Panc1 (cell line): ENCODE data around the gene CA10. TPM values are rescaled to one million over a fixed set of nuclear protein-coding genes. Genes with fewer than 3 reads are reported as not detected.

Source experiments
- ATAC-seq: fragments of 200-7000 bp; cut with Tn5 transposase; 2 replicates; pipeline ENCODE4 v1.9.1; 2020; ENCODE audit warnings: mild to moderate bottlenecking, moderate library complexity
- BruUV-seq: library from RNA; stranded (reverse); fragments of 400-500 nt; replicated peaks from 2 replicates; lab custom pipeline; 2021; lab: Mats Ljungman, UMichigan
- CTCF ChIA-PET: fragments of 300-600 bp; sonication (Branson Sonifier 250); formaldehyde crosslinking; loops from one replicate; lab custom pipeline; 2022; ENCODE audit warnings: antibody characterized with exemption; lab: Charles Lee
- POLR2A ChIA-PET: fragments of 300-600 bp; sonication (Branson Sonifier 250); formaldehyde crosslinking; loops from one replicate; lab custom pipeline; 2022; ENCODE audit warnings: antibody characterized with exemption; lab: Charles Lee
- DNase-seq: peaks from one replicate; pipeline ENCODE4 v3.0.0-alpha.2; 2010; ENCODE audit warnings: low read depth, low spot score
- H3K27ac ChIP-seq: 2 replicates; pipeline ENCODE4 v1.5.1; 2011; ENCODE audit warnings: mild to moderate bottlenecking, low read length, inconsistent platforms
- H3K27me3 ChIP-seq: fragments of 200-500 bp; sonication (Bioruptor generic); 2 replicates; pipeline ENCODE4 v1.6.0; 2014; ENCODE audit warnings: low read length, inconsistent platforms; ENCODE audit not compliant: control insufficient read depth, insufficient read depth
- H3K36me3 ChIP-seq: fragments of 200-500 bp; sonication (Bioruptor generic); 2 replicates; pipeline ENCODE4 v1.5.1; 2014; ENCODE audit warnings: inconsistent platforms, mild to moderate bottlenecking, low read length, moderate library complexity; ENCODE audit not compliant: control insufficient read depth, insufficient read depth
- H3K4me1 ChIP-seq: 2 replicates; pipeline ENCODE4 v1.5.1; 2011; ENCODE audit warnings: inconsistent platforms, mild to moderate bottlenecking, low read length, moderate library complexity; ENCODE audit not compliant: control insufficient read depth, insufficient read depth
- H3K4me3 ChIP-seq, 2 experiments: 2 replicates each; pipeline ENCODE4 v1.5.1; 2011 to 2012; ENCODE audit warnings: low read depth in 2 of 2, low read length in 2 of 2, mild to moderate bottlenecking in 2 of 2, inconsistent platforms in 1 of 2, moderate library complexity in 1 of 2
- H3K9me3 ChIP-seq: fragments of 200-500 bp; sonication (Bioruptor generic); 2 replicates; pipeline ENCODE4 v1.5.1; 2014; ENCODE audit warnings: low read depth, mild to moderate bottlenecking, inconsistent platforms, low read length, moderate library complexity; ENCODE audit not compliant: control insufficient read depth, insufficient read depth
- CTCF ChIP-seq: fragments of 450-650 bp; IDR thresholded peaks from 2 replicates; pipeline ENCODE4 v1.5.1; 2017; ENCODE audit warnings: mild to moderate bottlenecking
- POLR2AphosphoS5 ChIP-seq: IDR thresholded peaks from 2 replicates; pipeline ENCODE4 v1.6.1; 2012; ENCODE audit warnings: mild to moderate bottlenecking, low read depth, low read length, moderate library complexity
- REST ChIP-seq, 2 experiments: IDR thresholded peaks; 2 replicates each; pipeline ENCODE4 v1.6.1; 2011 to 2012; ENCODE audit warnings: low read depth in 2 of 2, control low read depth in 1 of 2, low read length in 1 of 2, mild to moderate bottlenecking in 1 of 2, moderate library complexity in 1 of 2; ENCODE audit not compliant: insufficient read depth in 1 of 2
- SIN3A ChIP-seq: IDR thresholded peaks from 2 replicates; pipeline ENCODE4 v1.6.1; 2012; ENCODE audit warnings: low read depth, mild to moderate bottlenecking, low read length, moderate library complexity, borderline replicate concordance; ENCODE audit not compliant: insufficient read depth
- TCF7L2 ChIP-seq: IDR thresholded peaks from 2 replicates; pipeline ENCODE4 v1.6.1; 2011; ENCODE audit warnings: mild to moderate bottlenecking, low read depth, low read length, inconsistent platforms
- in situ Hi-C: cut with HindIII; loops from 2 replicates; pipeline ENCODE4 v1.10.0; 2016; ENCODE audit warnings: low sequenced_read_pairs, low pct_unique_long_range_greater_than_20kb
- intact Hi-C: fragments of 100-400 bp; cut with micrococcal nuclease; formaldehyde crosslinking; loops from one replicate; pipeline ENCODE4 v1.10.0; 2022; ENCODE audit not compliant: unreplicated experiment
- total RNA-seq: library from RNA; stranded (reverse); gene quantifications from one replicate; pipeline ENCODE4 v1.2.1, GENCODE V29; 2021; ENCODE audit not compliant: unreplicated experiment

Gene CA10
- total RNA-seq, 1 experiment from 2014 or later, result not detected

- H3K4me3 ChIP-seq, result no peak overlapping the region
- no peak overlapping the region for H3K27ac ChIP-seq
- ATAC-seq, result no peak
- intact Hi-C loops (no loop called here), in situ Hi-C loops (no loop called here)
- H3K36me3 ChIP-seq, result no peaks in the 10 kb centered on the region
- CTCF ChIA-PET, result no interaction called here
- H3K4me1 ChIP-seq, result no peaks in the 10 kb centered on the region
- no peaks in the 10 kb centered on the region for H3K9me3 ChIP-seq
- BruUV-seq, result no TSS peak
- TF ChIP-seq CTCF, result no peak
- no peak for TF ChIP-seq TCF7L2
- no peak for TF ChIP-seq SIN3A
- TF ChIP-seq POLR2AphosphoS5, result no peak
- TF ChIP-seq REST (IDR thresholded peaks at IDR 0.05; ENCODE audit: insufficient read depth in 1 of 2, low read depth in 2 of 2, low read length in 1 of 2), result no peak
- DNase-seq, result no peak
- H3K27me3 ChIP-seq, result no peaks in the 10 kb centered on the region
- POLR2A ChIA-PET, result no interaction called here
Measured at GRCh38 chr17:51855806-51856205, 302.7 kb downstream of the CA10 start.

GRCh38 chr17:51853857-51854256 is 304.7 kb downstream of the CA10 start:
- no TSS peak for BruUV-seq
- DNase-seq, result no peak
- in situ Hi-C loops, result no loop called here
- H3K27ac ChIP-seq, result no peak overlapping the region
- intact Hi-C loops, result no loop called here
- no peaks in the 10 kb centered on the region for H3K36me3 ChIP-seq
- no peak overlapping the region for H3K4me3 ChIP-seq
- ChIA-PET POLR2A (no interaction called here), CTCF (no interaction called here)
- no peaks in the 10 kb centered on the region for H3K27me3 ChIP-seq
- ATAC-seq, result no peak
- no peaks in the 10 kb centered on the region for H3K9me3 ChIP-seq
- no peaks in the 10 kb centered on the region for H3K4me1 ChIP-seq
- TF ChIP-seq SIN3A (no peak), CTCF (no peak), TCF7L2 (no peak), REST (IDR thresholded peaks at IDR 0.05; ENCODE audit: insufficient read depth in 1 of 2, low read depth in 2 of 2, low read length in 1 of 2) (no peak), POLR2AphosphoS5 (no peak)
